Astrocyte of the spinal cord (primary cell): ENCODE results near the gene NFX1.

Experiments used
- DNase-seq: peaks from one replicate; pipeline ENCODE4 v3.0.0; 2011; ENCODE audit warnings: low read depth, low spot score
- H3K4me3 ChIP-seq: 2 replicates; pipeline ENCODE4 v1.5.1; 2011; ENCODE audit warnings: low read depth, mild to moderate bottlenecking, low read length, moderate library complexity
- CTCF ChIP-seq: IDR thresholded peaks from 2 replicates; pipeline ENCODE4 v1.5.1; 2012; ENCODE audit warnings: low read depth, mild to moderate bottlenecking, low read length, inconsistent platforms
- in situ Hi-C: cut with HindIII; loops from 2 replicates; pipeline ENCODE4 v1.10.0; 2017; ENCODE audit warnings: low sequenced_read_pairs

The NFX1 gene

GRCh38 chr9:33290247-33291030 is at the start of gene NFX1:
Gene NFX1 (plus strand): TSS chr9:33290516. CDS start chr9:33290573, 57 bp downstream.
- H3K4me3 ChIP-seq: peak within 1 kb of the TSS; percentile 86
- no peak for TF ChIP-seq CTCF
- peak; percentile 99 for DNase-seq
- in situ Hi-C loops: no loop called here

- in situ Hi-C loops: loop anchor here (25.0 kb wide), 1 partner anchor 154 kb away; the partner anchor contains the start of gene SMU1
- TF ChIP-seq CTCF: no peak
- H3K4me3 ChIP-seq: no peak overlapping the region
- no peak for DNase-seq
These were observed 49.0 kb upstream of the NFX1 start for GRCh38 chr9:33241298-33241697.

GRCh38 chr9:33242609-33243134 is 47.6 kb upstream of the NFX1 start:
- in situ Hi-C loops: loop anchor here (25.0 kb wide), 1 partner anchor 155 kb away; the partner anchor contains the start of gene SMU1
- no peak for DNase-seq
- no peak overlapping the region for H3K4me3 ChIP-seq
- TF ChIP-seq CTCF: no peak

- DNase-seq: no peak
- no peak for TF ChIP-seq CTCF
- in situ Hi-C loops: loop anchor here (25.0 kb wide), 1 partner anchor 157 kb away; the partner anchor contains the start of gene SMU1
- H3K4me3 ChIP-seq: no peak overlapping the region
These were observed 46.1 kb upstream of the NFX1 start for GRCh38 chr9:33244137-33244784.

- TF ChIP-seq CTCF: no peak
- DNase-seq: no peak
- H3K4me3 ChIP-seq: no peak overlapping the region
- in situ Hi-C loops: loop anchor here (25.0 kb wide), 1 partner anchor 158 kb away; the partner anchor contains the start of gene SMU1
These were observed 45.0 kb upstream of the NFX1 start for GRCh38 chr9:33245341-33245740.

- in situ Hi-C loops: loop anchor here (25.0 kb wide), 1 partner anchor 159 kb away; the partner anchor contains the start of gene SMU1
- DNase-seq: no peak
- no peak for TF ChIP-seq CTCF
- no peak overlapping the region for H3K4me3 ChIP-seq
These were observed 44.0 kb upstream of the NFX1 start for GRCh38 chr9:33246269-33246860.
